Thyroid gland (tissue), 4 donors: ENCODE measurements around the gene RNF111.

Experiments
- CTCF ChIP-seq, 6 experiments: fragments of 200-600 bp in 3 of 6; fragments of 450-650 bp in 3 of 6; sonication (generic) in 3 of 6; IDR thresholded peaks; one replicate each; pipeline ENCODE4 v1.5.1; 2016 to 2019; ENCODE audit warnings: antibody characterized with exemption in 6 of 6, mild to moderate bottlenecking in 2 of 6, inconsistent platforms in 1 of 6, moderate library complexity in 1 of 6
- POLR2A ChIP-seq, 2 donors: fragments of 450-650 bp; IDR thresholded peaks; one replicate each; pipeline ENCODE4 v1.6.1; 2017; ENCODE audit warnings: antibody characterized with exemption in 2 of 2, mild to moderate bottlenecking in 2 of 2, moderate library complexity in 1 of 2

GRCh38 chr15:58958811-58959210 is 28.7 kb upstream of the RNF111 start:
- no peak for TF ChIP-seq POLR2A (IDR thresholded peaks at IDR 0.05)
- TF ChIP-seq CTCF (IDR thresholded peaks at IDR 0.05): no peak
